ENCODE results near the gene PLCH1.
"Not testable (repeated sequence)": the region's sequence is repeated elsewhere in the genome, so short reads cannot be mapped to it uniquely, and the experiment has no call there.

Gene PLCH1

DNA sequence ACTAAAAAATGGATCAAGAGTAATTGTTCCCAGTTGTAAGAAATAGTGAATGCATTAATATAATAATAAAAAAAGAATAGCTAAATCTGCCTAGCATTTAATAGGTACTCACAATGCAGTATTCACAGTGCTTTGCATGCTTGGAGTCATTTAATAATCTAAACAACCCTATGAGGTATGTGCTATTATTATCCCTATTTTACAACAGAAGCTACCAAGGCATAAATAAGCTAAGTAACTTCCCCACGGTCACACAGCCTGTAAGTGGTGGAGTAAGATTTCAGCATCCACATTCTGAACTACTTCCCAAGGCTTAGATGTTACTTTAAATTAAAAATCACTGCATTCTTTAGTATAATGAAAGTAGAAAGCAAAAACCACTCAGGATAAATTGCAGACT, 102.9 kb downstream of the PLCH1 start:
- no peak for DNase-seq

DNA sequence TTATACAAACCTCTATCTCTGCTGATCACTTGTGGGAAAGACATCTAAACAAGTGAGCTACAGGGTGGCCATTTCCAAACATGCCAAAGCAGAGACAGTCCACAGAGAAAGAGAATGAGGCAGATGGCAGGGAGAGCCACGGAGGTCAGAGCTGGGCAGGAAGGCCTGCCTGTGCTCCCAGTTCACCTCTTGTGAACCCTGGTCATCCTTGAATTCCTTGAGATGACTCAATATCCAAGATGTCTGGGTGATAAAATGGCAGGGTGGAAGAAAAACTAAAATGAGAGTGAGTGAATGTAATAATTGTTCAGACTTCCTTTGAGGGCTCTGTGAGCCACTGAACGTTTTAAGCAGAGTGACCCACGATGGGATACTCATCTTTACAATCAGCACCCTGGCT, 104.8 kb downstream of the PLCH1 start:
- DNase-seq = no peak

DNA sequence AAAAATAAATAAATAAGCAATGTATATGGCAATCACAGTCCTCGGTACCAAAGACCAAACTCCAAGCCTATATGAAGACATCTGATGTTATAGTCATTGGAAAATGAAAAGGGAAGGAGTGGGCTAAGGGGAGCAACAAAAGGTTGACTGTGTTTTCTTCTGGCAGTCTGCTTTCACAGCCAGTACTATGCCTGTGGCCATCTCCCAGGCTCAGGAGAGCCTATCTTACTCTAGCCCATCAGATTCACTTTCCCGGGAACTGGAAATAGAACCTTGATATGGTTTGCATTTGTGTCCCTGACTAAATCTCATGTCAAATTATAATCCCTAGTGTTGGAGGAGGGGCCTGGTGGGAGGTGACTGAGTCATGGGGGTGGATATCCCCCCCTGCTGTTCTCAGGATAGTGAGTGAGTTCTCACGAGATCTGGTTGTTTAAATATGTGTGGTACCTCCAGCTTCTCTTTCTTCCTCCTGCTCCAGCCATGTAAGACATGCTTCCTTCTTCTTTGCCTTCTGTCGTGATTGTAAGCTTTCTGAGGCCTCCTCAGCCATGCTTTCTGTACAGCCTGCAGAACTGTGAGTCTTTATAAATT, 105.3 kb downstream of the PLCH1 start:
- DNase-seq = no peak

DNA sequence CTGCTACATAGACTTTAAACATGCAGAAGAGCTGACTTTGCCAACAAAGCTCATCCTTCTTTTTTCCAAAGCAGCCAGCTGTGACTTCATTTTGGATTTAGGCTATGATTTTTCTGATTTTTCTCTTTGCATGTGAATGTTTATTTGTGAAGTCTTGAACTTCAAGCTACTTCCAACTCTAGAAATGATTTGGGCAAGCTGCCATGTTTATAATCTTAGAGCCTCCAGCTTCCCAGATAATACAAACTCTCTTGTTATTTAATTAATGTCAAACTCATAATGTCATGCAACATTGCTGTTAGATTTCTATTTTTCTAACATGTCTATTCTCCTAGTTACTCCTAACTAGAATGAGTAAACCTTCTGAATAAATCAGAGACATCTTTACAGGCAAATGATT, 106.4 kb downstream of the PLCH1 start:
- DNase-seq = not testable (repeated sequence)

DNA sequence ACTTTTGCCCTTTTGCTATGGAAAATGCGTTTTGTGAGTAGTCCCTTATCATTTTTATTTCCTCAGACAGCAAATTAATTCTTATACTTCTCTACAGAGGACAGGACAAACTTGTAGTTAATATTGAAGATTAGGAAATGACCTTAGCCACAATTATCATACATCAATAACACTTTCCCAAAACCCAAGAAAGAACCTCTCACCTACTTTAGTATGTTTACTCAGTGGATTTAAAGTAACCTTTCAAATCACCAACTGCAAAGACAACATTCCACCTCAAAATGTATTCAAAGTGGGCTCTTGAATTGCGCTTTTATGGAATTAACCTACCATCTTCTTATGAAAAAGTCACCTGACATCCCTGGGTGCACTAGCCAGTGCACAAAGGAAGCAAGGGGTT, 107.3 kb downstream of the PLCH1 start:
- no peak for DNase-seq

DNA sequence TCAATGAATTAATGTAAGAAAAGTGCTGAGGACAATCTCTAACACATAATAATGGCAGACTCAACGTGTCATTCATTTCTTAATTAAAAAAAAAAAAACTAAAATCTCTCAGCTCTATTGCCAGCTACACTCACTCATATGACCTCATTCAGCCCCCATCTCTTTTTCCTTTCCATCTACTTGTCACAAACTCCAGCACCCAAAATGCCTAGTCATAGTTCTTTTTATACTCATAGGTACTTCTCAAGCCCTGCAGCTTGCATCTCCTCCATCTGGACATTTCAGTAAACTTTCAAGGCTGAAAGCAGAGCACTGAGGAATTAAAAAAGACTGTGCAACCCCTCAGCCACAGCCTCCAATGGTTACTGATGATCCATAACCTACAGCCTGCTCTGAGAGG, 109.8 kb downstream of the PLCH1 start:
- DNase-seq = no peak

DNA sequence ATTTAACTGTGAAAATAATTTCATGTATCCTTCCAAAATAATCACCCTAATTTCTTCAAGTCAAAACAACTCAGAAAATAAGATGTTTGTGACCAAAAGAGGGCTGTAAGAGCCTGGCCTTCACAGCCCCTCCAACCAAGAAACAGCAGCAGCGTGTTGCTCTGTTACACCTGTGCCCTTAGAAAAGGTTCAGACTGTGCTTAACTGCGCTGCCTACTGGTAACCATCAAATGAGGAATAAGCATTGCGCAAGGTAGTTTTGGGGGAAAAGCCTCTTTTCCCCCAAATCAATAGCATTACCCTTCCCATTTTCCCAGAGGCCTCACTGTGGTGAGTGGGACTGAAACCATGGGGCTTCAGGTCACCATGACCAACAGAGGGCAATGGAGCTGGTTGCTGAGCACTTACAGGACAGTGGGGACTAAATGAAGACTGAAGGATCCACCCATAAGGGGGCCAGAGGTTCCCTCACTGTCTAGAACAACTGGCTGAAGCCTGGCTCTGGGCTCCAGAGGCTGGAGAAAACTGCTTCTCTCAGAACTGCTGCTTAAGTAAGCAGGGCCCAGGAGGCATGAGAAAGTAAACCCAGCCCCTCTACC, 110.7 kb downstream of the PLCH1 start:
- DNase-seq = no peak

DNA sequence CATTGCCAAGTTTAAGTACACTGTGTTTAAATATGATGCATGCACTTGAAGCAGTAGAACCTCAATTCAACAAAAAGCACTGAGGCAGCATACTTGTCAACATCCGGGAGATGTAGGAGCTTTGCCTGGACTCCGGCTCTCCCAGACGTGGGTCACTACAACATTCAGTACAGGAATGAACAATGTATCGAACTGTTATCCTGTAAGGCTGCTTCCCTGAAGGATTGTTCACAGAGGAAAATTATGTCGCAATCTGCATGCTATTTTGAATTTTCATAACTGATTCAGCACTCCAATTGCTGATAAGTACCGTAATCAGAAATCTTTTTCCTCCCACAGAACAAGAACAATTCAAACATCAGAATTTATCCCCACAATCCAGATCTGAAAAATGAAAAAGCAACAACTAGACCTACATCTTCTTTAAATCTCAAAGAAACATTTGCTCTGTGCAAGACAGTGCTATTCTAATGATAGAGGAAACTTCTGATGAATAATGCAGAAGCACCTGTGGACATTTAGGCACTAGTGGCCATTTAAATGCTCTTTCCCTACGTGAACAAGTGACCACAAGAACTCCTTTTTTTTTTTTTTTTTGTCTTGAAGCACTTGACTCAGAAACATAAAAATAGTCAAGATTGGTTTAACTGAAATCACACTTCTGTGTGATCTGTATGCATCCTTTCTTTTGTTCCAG, 113.4 kb downstream of the PLCH1 start:
- DNase-seq = no peak

DNA sequence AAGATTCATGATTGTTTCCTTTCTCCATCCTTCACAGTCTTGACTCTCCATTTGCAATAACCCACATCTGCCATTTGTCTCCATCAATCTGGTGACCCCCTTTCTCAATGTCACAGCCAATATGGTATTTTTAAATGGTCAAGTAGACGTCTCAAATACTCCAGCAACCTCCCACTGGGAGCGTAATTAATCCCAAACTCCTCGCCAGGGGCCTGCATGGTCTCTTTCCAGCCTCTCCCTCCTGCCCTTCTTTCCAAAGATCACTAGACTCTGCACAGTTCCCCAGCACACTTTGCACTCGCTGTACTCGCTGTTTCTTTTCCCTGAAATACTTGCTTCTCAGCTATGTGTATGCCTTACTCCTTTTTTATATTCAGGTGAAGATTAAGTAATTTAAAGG, 115.3 kb downstream of the PLCH1 start:
- DNase-seq = no peak

DNA sequence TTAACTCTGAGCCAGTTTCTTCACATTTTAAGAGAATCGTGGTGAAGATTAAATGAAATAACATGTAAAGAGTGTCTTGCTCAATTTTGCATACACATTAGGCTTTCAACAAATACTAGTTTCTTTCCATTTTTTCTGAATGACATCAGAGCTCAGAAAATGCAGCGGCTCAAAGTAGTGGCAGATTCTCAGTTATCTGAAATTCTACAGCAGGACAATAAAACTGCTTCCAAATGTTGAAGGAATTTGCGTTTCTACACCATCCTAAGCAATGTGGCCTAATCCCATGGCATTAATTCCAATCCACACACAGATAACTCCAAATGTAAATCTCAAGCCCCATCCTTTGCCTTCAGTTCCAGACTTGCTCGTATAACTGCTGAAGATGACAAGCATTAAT, 115.8 kb downstream of the PLCH1 start:
- DNase-seq = no peak

DNA sequence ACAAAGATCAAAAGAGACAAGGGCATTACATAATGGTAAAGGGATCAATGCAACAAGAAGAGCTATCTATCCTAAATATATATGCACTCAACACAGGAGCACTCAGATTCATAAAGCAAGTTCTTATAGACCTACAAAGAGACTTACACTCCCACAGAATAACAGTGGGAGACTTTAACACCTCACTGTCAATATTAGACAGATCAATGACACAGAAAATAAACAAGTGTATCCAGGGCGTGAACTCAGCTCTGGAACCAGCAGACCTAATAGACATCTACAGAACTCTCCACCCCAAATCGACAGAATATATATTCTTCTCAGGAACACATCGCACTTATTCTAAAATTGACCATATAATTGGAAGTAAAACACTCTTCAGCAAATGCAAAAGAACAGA, 122.2 kb downstream of the PLCH1 start:
- DNase-seq = not testable (repeated sequence)

DNA sequence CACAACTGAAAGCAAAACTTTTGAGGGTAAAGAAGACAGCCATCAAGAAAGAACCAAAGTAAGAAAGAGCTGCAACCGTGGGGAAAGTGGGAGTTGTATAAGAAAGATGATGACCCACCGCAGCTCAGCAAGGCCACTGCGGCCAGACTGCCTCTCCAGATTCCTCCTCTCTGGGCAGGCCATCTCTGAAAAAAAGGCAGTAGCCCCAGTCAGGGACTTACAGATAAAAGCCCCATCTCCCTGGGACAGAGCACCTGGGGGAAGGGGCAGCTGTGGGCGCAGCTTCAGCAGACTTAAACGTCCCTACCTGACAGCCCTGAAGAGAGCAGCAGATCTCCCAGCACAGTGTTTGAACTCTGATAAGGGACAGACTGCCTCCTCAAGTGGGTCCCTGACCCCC, 124.3 kb downstream of the PLCH1 start:
- DNase-seq = not testable (repeated sequence)

DNA sequence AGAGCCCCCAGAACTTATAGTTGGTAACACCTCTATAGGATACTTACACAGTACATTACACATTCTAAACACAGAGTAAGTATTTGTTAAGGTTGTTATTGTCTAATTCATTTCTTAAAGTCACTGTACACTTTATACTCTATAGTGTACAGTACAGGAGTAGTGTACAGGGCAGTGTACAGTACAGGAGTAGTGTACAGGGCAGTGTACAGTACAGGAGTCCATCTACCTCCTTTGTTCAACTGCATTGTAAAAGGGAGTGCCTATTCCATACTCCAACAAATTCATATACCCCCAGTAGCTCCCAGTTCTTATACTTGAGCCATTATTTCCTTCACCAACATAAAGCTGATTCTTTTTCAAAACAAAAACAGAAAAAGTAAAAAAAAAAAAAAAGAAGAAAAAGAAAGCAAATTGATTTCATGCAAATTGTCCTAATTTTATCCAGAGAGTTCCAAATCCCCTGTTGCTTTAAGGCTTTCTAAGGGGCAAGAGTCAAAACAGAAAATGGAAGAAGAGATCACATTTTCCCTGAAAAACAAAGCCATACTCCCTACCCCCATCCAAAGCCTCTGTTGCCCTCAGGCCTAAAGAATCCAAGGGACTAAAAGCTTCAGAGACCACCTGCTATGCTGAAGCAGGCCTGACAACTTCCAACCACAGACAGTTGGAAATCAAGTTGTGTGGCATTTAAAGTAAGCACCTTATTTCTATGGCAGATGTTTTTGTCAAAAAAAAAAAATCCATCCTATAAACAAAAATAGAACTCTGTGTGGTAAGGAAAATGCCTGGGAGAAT, 125.6 kb downstream of the PLCH1 start:
- DNase-seq = peak in 2 of 3 experiments; percentile 9 to 64

DNA sequence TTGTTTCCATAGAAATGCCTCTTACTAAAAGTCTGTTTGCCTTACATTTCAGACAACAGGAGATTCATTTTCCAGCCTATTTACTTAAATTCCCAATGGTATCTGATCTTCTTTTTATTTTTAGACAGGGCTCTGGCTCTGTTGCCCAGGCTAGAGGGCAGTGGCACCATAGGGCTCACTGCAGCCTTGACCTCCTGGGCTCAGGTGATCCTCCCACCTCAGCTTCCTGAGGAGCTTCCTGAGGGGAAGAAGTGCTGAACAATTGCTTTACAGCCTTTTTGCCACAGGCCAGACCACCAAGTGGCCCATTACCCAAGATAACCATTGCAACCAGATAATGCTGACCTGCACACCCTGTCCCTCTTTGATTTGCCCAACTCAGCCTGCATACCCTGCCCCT, 126.3 kb downstream of the PLCH1 start:
- no peak for DNase-seq

DNA sequence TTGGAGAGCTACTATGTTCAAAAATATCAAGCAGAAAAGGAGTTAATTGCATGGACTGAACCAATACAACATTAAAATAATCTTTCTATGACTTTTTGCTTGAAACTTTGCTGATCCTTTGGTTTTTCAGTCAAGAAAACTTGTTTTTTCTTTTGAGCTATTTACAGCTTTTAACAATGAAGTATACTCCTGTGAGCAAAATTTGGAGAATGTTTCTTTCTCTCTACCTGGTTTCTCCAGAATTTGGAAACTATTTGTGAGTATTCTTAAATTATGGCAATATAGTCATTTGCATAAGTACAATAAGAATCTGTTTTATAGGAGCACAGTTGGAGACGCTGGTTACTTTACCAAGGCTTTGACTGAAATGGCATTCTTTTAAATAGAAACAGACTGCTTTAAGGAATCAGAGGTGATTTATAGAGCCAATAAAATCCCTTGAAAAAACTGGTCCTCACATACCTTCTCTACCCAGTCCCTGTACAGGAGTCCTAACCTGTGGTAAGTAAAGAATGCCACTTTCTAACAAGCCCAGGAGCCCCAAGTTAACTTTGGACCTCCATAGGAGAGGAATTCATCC, 127.4 kb downstream of the PLCH1 start:
- no peak for DNase-seq

DNA sequence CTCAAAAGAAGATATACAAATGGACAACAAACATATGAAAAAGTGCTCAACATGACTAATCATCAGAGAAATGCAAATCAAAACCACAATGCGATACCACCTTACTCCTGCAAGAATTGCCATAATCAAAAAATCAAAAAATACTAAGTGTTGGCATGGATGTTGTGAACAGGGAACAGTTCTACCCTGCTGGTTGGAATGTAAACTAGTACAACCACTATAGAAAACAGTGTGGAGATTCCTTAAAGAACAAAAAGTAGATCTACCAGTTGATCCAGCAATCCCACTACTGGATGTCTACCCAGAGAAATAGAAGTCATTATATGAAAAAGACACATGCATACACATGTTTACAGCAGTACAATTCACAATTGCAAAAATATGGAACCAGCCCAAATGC, 129.7 kb downstream of the PLCH1 start:
- DNase-seq = not testable (repeated sequence)

DNA sequence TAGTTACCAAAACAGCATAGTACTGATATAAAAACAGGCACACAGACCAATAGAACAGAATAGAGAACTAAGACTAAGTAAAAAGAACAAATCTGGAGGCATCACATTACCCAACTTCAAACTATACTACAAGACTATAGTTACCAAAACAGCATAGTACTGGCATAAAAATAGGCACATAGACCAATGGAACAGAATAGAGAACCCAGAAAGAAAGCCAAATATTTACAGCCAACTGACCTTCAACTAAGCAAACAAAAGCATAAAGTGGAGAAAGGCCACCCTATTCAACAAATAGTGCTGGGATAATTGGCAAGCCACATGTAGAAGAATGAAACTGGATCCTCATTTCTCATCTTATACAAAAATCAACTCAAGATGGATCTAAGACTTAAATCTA, 130.5 kb downstream of the PLCH1 start:
- not testable (repeated sequence) for DNase-seq

DNA sequence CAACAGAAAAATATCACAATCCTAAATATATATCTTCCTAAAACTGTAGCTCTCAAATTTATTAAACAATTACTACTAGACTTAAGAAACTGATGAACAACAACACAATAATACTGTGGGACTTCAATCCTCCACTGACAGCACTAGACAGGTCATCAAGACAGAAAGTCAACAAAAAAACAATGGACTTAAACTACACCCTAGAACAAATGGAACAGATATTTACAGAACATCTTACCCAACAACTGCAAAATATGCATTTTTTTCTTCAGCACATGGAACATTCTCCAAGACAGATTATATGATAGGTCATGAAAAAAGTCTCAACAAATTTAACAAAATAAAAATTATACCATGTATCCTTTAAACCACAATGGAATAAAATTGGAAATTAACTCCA, 133.4 kb downstream of the PLCH1 start:
- no peak for DNase-seq

DNA sequence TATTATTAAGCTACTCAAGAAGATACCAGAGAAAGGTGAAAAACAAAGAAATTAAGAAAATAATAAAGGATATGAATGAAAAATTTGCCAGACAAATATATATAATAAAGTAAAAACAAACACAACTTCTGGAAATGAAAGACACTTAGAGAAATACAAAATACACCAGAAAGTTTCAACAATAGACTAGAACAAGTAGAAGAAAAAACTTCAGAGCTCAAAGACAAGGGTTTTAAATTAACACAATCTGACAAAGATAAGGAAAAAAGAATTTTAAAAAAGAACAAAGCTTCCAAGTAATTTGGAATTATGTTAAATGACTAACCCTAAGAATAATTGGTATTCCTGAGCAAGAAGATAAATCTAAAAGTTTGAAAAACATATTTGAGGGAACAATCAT, 135.3 kb downstream of the PLCH1 start:
- DNase-seq = no peak

DNA sequence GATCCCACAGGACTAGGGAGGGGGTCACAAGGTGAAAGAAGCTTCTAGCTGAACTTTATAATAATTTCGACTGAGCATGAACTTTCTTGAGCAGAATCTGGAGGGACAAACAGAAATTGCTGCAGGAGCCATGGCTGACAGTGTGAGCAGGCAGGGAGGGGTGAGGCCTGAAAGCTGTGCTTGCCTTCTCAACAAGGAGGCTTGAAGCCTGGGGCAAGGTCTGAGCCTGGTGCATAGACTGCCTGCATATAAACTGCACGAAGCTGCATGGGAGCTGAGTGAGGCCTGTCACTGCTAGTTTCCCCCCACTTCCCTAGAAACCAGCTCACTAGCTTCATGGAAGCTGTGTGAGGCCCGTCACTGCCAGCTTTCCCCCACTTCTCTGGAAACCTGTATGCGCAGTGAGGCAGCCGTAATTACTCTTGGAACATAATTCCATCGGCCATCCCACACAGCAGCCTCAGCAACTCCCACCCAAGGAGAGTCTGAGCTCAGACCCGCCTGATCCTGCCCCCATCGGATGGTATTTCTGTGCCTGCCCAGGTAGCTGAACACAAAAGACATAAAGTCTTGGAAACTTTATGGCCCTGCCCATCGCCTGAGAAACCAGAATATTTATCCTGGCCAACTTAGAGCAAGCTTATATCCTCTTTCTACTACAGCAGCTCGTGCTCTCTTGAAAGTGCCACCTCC, 136.5 kb downstream of the PLCH1 start:
- DNase-seq = no peak

DNA sequence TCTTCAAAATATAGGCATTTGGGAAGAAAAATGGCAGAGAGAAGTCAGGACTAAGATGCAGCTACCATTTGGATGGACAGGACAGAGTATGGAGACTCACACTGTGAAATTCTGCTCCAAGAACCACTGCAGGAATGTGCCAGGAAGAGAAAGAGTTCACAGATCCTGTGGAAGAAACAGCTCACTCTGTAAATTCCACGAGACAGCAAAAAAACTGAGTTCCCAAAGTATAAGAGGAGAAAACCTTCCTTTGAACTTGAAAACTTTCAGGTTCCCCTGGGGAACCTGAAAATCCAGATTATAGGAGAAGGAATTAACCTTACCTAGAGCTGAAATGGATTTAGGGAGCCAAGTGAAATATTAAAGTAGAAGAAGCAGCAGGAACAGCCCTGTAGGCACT, 137.1 kb downstream of the PLCH1 start:
- DNase-seq = no peak

DNA sequence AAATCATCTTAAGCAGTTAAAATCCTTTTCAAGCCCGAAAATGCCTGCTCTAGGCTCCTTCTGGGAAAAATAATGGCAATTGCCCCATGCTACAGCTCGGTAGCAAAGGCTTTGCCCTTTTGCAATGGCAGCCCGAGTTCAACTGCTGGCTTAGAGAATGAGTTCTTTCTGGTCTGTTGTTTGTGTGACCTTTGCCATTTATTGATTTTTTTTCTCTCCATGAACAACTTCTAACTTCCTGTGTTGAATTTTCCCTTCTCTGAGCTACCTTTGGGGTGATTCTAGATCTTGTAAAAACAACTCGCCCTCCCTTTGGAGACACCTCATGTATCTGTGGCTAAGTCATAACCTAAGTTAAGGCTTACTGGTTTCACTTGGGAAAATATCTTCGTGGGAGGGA, 139.3 kb downstream of the PLCH1 start:
- DNase-seq = no peak

DNA sequence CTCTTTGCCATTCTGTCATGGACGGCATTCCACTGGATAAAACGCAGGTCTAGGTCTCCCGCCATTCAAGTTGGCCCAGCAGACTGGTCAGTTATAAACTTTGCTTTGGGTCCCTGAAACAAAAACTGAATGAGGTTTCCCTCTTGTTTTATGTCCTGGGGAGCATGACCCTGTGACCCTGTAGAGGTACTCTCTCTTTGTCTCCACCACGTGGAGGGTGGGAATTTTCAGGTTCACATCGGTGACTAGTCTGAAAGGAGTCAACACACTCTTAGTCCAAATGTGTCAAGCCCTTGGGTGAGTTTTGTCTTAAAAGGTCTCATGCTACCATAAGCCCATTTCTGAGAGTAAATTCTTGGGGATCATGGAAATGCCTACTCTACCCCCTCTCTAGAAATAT, 139.9 kb downstream of the PLCH1 start:
- no peak for DNase-seq

Measured in NCI-H1417 (cell line).